Measurements from ENCODE around the gene RBP3.

The RBP3 gene

DNA sequence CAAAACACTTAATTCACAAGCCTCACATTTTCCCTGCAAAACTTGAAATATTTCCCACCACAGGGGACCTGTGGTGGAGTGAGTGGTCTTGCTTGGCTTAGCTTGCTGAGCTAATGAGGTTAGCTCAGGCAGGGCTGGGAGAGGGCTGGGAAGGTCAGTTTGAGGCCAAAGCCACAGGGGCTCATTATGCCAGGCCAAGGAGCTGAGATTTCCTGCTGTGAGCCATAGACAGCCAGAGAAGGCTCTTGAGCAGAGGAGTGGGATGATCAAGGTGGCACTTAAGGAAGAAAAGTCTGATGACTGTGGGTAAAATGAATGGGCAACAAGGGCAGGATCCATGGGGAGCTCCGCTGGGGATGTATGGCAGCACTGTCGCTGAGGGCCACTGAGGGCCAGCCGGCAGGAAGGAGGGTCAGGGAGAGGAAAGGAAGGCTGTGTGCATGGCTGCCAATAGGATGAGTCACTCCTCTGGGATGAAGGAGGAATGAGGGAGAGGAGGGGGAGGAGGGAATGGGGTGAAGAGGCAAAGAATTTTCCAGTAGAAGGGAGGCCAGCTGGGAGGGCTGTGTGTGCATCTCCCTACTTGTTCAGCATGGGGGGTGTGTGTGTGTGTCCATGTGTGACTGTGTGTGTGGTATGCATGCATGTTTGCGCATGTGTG lies 54.6 kb downstream of the RBP3 start:
- DNase-seq: no peak

DNA sequence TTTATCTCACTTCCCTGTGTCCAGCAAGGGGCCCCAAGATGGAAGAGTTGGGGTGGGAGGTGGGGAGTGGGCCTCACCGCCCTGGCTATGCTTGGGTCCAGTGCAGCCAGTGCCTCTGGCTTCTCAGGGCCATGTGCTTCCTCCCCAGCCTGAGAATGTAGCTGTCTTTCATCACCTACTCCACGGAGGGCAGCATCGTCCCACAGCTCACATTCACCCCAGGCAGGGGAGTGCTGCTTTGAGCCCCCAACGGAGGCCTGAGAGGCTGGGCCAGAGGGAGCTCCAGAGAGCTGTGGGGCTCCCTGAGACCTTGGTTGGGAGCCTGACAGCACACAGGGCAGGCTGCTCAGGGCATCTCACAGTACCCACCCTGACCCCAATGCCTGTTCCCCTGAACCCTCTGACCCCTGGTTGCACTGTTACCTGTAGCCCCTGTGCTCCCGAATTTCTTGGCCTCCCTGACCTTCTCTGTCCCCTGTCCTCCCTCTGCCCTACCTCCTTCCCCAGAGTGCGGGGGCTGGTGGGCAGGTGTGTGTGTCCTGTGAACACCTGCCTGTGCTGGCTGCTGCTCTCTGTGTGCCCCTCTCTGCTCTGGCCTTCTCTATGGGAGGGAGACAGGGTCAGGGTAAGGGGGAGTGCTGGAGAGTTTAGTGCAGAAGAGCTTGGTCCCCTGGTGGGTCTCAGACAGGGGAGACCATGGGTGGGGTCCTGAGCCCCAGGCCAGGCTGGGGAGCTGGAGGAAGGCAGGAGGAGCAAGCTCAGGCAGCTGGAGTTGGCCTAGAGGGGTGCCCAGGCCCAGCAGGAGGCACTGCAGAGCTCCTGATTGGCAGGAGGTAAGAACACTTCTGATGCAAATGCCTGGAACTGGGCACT lies 55.5 kb downstream of the RBP3 start:
- DNase-seq: no peak

DNA sequence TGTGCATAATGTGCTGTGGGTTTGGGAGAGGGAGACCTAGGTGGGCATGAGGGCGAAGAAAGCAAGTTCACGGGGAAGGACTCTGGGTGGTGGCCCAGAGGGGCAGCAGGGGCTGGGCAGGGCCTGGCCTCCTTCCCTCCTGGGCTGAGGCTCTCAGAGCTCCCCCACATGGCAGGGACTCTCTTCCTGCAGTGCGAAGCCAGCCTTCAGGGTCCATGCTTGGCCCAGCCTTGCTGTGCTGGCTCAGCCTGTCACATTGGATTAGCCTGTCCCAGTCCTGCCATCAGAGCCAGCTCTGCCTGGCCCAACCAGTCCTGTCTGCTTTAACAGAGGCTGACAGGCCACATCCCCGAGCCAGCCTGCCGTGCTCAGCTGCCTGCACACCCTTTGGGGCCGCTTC lies 56.3 kb downstream of the RBP3 start:
- DNase-seq: no peak

- DNase-seq: no peak
These were observed 56.8 kb downstream of the RBP3 start for GRCh38 chr10:47404937-47405336.

DNA sequence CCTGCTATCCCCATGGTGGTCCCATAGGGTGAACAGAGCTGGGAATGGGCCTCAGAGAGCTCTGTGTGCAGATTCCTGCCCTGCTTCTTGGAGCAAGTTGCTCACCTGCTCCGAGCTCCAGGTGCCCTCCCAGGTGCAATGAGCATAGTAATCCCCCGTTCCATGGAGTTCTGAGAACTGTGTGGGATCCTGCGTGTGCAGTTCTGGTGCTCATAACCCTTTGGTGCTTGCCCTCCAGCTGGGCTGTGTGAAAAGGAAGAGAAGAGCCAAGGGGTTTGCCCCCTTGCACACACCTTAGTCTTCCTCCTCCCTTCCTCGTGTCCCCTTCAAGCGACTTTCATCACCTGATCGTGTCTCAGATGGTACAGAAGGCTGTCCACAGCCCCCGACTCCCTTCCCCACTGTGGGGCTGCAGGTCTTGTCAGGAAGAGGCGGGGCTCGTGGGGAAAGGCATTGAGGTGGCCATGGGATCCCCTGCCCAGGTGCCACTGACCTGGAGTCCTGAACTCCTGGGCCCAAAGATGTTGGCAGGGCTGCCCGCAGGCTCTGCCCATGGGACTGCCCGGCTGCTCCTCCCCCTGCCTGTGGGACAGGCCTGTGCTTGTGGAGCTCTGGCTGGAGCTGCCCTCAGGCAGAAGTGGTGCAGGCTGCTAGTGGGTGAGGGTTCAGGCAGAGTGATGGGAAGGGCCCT lies 57.8 kb downstream of the RBP3 start:
- no peak for DNase-seq

- no peak for DNase-seq
These were observed 58.3 kb downstream of the RBP3 start for GRCh38 chr10:47406548-47406869.

GRCh38 chr10:47406870-47407691 lies 58.9 kb downstream of the RBP3 start:
- DNase-seq: no peak

All from activated CD4-positive, alpha-beta T cell treated with anti-CD3 and anti-CD28 coated beads, Interleukin-2, amount 50 U/mL, for 4 hours (primary cell).